IPS-NIHi7 (cell line): ENCODE measurements around the gene MAPRE3.

Experiments used
- DNase-seq: peaks from one replicate; pipeline ENCODE4 v3.0.0; 2012; ENCODE audit warnings: mixed read lengths; ENCODE audit errors: extremely low spot score

The MAPRE3 gene

GRCh38 chr2:27040282-27040681 lies 69.8 kb downstream of the MAPRE3 start:
- no peak for DNase-seq

GRCh38 chr2:27041752-27042151 lies 71.3 kb downstream of the MAPRE3 start:
- no peak for DNase-seq

GRCh38 chr2:27042159-27042661 lies 71.8 kb downstream of the MAPRE3 start:
- DNase-seq: no peak

GRCh38 chr2:27042985-27043634 lies 72.7 kb downstream of the MAPRE3 start:
- DNase-seq: no peak

- peak; percentile 70 for DNase-seq
Measured at GRCh38 chr2:27049422-27050280, 79.2 kb downstream of the MAPRE3 start.

GRCh38 chr2:27050281-27050995 lies 80.0 kb downstream of the MAPRE3 start:
- DNase-seq: peak; percentile 87

- peak; percentile 97 for DNase-seq
Measured at GRCh38 chr2:27050996-27051901, 80.8 kb downstream of the MAPRE3 start, which contains the start of gene AGBL5. TSS of gene AGBL5 (plus strand) at chr2:27051668. CDS start at chr2:27052959, 1,291 bp downstream.

- DNase-seq: peak; percentile 46
Measured at GRCh38 chr2:27051902-27052645, 81.6 kb downstream of the MAPRE3 start.

- no peak for DNase-seq
Measured at GRCh38 chr2:27053321-27053720, 82.9 kb downstream of the MAPRE3 start.

GRCh38 chr2:27053776-27054175 lies 83.3 kb downstream of the MAPRE3 start:
- no peak for DNase-seq

GRCh38 chr2:27054721-27055120 lies 84.3 kb downstream of the MAPRE3 start:
- no peak for DNase-seq

- DNase-seq: no peak
Measured at GRCh38 chr2:27057184-27057583, 86.7 kb downstream of the MAPRE3 start.

GRCh38 chr2:27058210-27058609 lies 87.8 kb downstream of the MAPRE3 start:
- DNase-seq: no peak

- DNase-seq: no peak
Measured at GRCh38 chr2:27059141-27059820, 88.8 kb downstream of the MAPRE3 start.

- no peak for DNase-seq
Measured at GRCh38 chr2:27060323-27060722, 89.9 kb downstream of the MAPRE3 start.

GRCh38 chr2:27065128-27065527 lies 94.7 kb downstream of the MAPRE3 start:
- no peak for DNase-seq

GRCh38 chr2:27067385-27067784 lies 96.9 kb downstream of the MAPRE3 start:
- DNase-seq: no peak

GRCh38 chr2:27069436-27069835 lies 99.0 kb downstream of the MAPRE3 start:
- no peak for DNase-seq

- DNase-seq: no peak
Measured at GRCh38 chr2:27069961-27070618, 99.7 kb downstream of the MAPRE3 start.
